Memory B cell (primary cell): Measurements from ENCODE around the gene KIF26A.
A peak's percentile ranks its signal among the peaks of the same experiment; 100 is the strongest.

Experiments
- ATAC-seq: fragments of 150-1000 bp; cut with Tn5 transposase; 2 replicates; pipeline ENCODE4 v1.10.0; 2021; ENCODE audit warnings: low read depth, mild to moderate bottlenecking, moderate library complexity
- DNase-seq, 2 donors: peaks; one replicate each; pipeline ENCODE4 v3.0.0; 2022; ENCODE audit warnings: low spot score in 2 of 2
- H3K27ac Mint-ChIP-seq: one replicate; pipeline ENCODE4 v1.8.0; 2022; ENCODE audit warnings: mild to moderate bottlenecking, moderate library complexity, mixed read lengths
- H3K27me3 Mint-ChIP-seq: one replicate; pipeline ENCODE4 v1.8.0; 2022; ENCODE audit warnings: mixed read lengths
- H3K36me3 Mint-ChIP-seq: one replicate; pipeline ENCODE4 v1.8.0; 2022; ENCODE audit warnings: mild to moderate bottlenecking, mixed read lengths
- H3K4me1 Mint-ChIP-seq: one replicate; pipeline ENCODE4 v1.8.0; 2022; ENCODE audit warnings: mixed read lengths
- H3K4me3 Mint-ChIP-seq: one replicate; pipeline ENCODE4 v1.8.0; 2022; ENCODE audit warnings: mild to moderate bottlenecking, moderate library complexity, mixed read lengths
- H3K9me3 Mint-ChIP-seq: one replicate; pipeline ENCODE4 v1.8.0; 2022; ENCODE audit warnings: mixed read lengths

Gene KIF26A

DNA sequence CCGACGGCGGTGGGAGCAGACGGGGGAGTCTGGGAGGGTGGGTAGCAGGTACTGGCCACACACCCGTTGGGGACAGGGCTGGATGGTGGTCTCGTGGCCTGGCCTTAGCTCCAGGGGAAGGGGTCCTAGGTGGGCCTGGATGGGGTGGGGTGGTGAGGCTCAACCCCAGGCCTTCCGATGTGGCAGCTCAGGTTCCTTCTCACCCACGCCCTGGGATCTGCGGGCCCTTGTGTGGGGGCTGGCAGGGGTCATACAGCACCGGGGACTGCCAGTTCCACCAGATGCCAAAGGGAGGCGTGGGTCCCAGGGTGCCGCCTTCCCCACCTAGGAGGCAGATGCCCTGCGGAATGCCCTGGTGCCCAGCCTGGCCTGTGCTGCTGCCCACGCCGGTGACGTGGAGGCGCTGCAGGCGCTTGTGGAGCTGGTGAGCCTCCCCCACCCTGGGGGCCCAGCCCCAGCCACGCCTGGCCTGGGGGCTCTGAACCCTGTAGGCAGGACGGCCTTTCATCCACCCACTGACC lies 31.9 kb upstream of the KIF26A start:
- Mint-ChIP-seq H3K36me3 (no peaks in the 10 kb centered on the region), H3K4me3 (no peak overlapping the region), H3K27me3 (peaks cover 3% of the 10 kb centered on the region), H3K4me1 (peaks cover 4% of the 10 kb centered on the region), H3K9me3 (no peaks in the 10 kb centered on the region), H3K27ac (no peak overlapping the region)
- ATAC-seq = no peak
- DNase-seq = no peak

DNA sequence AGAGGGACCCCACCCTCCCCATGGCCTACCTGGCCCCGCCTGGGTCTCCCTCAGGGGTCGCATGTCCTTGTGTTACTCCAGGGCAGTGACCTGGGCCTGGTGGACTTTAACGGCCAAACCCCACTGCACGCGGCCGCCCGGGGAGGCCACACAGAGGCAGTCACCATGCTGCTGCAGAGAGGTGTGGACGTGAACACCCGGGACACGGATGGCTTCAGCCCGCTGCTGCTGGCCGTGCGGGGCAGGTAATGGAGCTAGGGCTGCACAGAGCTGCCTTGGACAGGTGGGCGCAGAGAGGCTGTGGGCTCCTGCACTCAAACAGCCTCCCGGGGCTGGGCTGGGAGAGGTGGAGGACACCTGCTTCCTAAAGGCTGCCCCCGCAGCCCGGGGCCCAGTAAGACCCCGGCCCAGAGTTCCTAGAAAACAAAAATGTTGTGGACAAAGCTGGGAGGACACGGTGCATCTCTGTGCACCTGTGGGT lies 31.2 kb upstream of the KIF26A start:
- H3K36me3 Mint-ChIP-seq = no peaks in the 10 kb centered on the region
- no peak overlapping the region for H3K27ac Mint-ChIP-seq
- peaks cover 3% of the 10 kb centered on the region for H3K27me3 Mint-ChIP-seq
- H3K4me1 Mint-ChIP-seq = peaks cover 4% of the 10 kb centered on the region
- DNase-seq (no peak), ATAC-seq (no peak)
- no peaks in the 10 kb centered on the region for H3K9me3 Mint-ChIP-seq
- no peak overlapping the region for H3K4me3 Mint-ChIP-seq

DNA sequence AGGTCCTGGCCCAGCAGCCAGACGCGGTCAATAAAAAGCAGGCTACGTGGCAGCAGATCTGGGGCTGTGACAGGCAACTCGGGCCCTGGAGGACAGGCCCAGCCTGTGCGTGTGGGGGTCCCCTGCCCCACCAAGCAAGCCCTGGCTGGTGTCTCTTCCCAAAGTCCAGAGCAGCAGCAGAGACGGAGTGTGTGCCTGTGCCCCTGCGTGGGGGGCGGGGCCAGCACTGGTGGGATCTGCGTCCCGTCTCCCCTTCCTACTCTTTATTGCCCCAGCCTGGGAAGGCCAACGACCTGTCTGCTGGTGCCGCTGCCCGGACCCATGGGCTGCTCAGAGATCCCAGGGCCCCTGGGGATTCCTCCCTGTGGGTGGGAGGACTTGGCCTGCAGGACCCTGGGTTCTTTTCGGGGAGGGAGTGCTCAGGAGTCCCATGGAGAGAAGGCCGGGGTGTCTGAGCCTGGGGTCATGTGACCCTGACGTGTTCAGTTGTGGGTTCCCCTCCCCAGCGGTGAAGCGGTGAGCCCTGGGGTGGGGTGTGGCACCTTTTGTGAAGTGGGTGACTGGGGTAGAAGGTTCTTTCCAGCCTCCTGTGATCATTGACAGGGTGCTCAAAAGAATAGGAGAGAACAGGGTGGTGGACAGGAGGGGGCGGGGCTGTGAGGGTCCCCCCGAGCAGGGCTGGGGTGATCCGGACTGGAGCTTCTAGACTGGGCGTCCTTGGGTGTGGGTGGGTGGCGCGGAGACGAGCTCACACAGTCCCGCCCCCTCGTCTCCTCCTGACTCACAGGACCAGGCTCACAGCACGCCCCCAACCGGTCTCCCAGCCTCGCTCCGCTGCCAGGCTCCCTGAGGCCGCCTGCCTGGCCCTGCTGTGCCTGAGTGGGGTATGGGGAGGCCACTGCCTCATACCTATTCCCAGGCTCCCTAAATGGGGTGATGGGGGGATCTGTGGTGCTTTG lies 30.5 kb upstream of the KIF26A start:
- Mint-ChIP-seq H3K4me1 (peaks cover 4% of the 10 kb centered on the region), H3K27ac (no peak overlapping the region), H3K36me3 (no peaks in the 10 kb centered on the region), H3K9me3 (no peaks in the 10 kb centered on the region), H3K27me3 (peaks cover 4% of the 10 kb centered on the region), H3K4me3 (no peak overlapping the region)
- DNase-seq (no peak), ATAC-seq (peak; percentile 31)

DNA sequence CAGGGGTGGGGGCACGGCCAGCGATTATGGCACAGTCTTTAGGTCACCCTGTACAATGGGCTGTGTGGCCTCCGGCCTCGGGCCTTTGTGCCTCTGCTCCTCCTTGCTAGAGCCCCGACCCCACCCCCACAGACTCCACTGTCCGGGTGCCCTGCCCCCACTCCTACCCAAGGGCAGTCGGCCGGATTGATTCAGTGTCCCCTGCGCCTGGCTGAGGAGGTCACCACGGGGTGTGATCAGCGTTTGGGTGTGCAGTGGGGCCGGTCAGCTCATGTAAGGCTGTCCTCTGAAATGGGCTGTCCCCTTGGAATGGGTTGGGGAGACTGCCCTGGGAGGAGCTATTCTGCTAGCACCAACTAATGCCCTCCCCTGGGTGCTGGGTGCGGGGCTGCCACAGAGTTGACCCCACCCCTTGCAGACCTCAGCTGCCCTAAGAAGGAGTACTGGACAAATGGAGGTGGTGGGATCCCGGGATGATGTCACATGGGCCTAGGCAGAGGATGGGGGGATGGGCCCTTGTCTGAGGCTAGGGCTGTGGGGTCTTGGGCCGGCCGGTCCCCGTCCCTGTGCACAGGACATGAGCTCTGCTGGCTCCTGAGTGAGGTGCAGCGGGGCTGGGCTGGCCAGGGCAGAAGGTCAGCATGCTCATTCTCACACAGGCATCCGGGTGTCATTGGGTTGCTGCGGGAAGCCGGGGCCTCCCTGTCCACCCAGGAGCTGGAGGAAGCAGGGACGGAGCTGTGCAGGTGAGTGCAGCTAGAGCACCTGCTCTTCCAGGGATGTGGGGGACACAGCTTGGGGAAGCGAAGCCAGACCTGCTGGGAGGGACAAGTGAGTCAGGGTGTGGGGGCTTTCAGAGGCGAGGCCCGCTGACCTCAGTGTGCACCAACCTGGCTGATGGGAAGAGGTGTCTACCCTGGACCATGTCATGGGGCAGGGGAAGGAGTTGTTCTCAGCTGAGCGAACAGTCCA lies 29.5 kb upstream of the KIF26A start:
- no peak for ATAC-seq
- H3K27me3 Mint-ChIP-seq = peaks cover 5% of the 10 kb centered on the region

DNA sequence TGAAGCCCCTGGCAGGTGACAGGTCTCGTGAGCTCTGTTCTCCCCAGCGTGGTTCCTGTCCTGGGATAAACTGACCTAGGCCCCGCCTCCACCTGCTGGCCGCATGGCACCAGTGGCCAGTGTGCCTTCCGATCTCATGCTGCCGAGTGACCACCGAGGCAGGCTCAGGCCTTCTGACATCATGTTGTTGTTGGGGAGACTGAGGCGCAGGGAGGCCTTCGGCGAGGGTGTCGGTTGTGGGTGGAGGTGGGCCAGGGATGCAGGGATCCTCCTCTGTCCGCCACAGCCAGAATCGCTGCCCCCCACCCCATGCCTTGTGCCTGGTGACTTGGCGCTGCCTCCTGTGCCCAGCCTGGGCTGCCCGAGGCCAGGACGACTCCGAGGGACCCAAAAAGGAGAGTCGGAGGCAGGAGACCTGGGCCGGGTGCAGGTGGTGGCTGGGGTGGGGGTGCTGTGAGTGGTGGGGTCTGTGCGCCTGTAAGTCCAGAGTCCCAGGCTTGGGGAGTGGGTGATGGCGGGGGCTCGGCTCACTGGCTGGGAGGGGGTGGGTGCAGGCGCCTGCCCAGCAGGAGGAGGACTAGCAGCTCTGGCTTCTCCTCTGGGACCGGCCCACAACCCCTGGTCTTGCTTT lies 28.5 kb upstream of the KIF26A start:
- no peak for DNase-seq
- no peak for ATAC-seq
- Mint-ChIP-seq H3K27ac (no peak overlapping the region), H3K36me3 (no peaks in the 10 kb centered on the region), H3K9me3 (no peaks in the 10 kb centered on the region), H3K27me3 (peaks cover 5% of the 10 kb centered on the region), H3K4me3 (no peak overlapping the region), H3K4me1 (peaks cover 4% of the 10 kb centered on the region)

More for the DNA sequence above, 29.5 kb upstream of the KIF26A start:
- H3K36me3 Mint-ChIP-seq = no peaks in the 10 kb centered on the region
- no peak overlapping the region for H3K27ac Mint-ChIP-seq
- no peak for DNase-seq
- no peaks in the 10 kb centered on the region for H3K9me3 Mint-ChIP-seq
- peaks cover 4% of the 10 kb centered on the region for H3K4me1 Mint-ChIP-seq
- H3K4me3 Mint-ChIP-seq = no peak overlapping the region

DNA sequence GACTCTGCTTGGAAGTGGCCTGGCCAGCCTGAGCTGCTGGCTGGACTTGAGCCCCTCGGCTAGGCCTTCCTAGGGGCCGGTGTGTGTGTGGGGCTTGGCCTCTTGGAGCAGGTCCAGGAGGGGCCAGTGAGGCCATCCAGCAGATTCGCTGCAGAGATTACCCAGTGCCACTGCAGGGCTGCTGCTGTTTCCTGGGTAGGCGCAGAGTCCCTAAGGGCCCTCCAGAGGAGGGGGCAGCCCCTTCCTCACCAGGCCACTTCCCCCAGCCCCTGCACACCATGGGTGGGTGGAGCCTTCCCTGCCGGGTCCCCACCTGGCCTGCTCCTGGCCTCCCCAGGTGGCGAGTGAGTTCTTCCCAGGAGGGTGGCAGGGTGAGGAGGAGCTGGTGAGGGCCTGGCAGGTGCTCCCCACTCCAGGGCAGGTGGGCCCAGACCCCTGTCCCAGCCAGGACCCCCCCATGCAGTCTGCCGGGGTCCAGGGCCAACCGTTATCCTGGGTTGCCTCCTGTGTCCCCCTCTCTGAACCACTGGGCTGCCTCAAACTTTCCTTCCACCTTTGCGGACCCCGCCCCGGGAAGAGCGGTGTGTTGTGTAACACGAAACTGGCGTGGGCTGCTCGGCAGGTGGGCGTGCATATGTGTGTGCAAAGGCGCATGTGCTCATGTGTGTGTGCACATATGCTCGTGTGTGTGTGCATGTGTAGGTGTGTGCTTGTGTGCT lies 27.7 kb upstream of the KIF26A start:
- H3K4me1 Mint-ChIP-seq = peaks cover 4% of the 10 kb centered on the region
- no peaks in the 10 kb centered on the region for H3K36me3 Mint-ChIP-seq
- peaks cover 8% of the 10 kb centered on the region for H3K27me3 Mint-ChIP-seq
- DNase-seq = no peak
- no peak for ATAC-seq
- H3K9me3 Mint-ChIP-seq = no peaks in the 10 kb centered on the region
- H3K4me3 Mint-ChIP-seq = no peak overlapping the region
- H3K27ac Mint-ChIP-seq = no peak overlapping the region

DNA sequence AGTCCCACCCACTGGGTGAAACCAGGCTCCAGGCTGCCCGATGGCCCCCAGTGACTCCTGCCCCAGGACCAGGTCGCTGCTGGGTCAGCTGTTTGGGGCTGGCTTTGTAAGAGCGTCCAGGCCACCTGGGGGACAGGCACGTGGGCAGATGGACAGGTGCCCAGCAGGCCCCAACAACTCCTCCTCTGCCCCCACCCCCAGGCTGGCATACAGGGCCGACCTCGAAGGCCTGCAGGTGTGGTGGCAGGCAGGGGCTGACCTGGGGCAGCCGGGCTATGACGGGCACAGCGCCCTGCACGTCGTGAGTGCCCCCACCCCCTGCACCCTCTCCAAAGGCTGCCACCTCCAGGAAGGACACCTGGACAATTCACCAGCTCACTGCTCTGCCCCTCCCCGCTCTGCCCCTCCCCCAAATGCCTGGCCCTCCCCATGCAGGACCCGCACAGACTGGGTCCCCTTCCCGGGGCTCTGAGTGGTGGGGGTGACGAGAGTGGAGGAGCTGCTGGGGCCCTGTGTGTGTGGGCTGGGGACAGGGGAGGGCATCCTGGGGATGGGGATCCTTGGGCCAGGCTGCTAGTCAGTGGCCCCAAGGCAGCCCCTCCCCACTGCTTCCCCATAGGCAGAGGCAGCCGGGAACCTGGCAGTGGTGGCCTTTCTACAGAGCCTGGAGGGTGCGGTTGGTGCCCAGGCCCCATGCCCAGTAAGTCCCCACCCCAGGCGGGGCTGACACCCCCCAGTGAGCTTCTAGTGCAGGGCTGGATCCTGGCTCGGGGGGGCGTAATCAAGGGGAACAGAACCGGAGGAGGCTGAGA lies 26.9 kb upstream of the KIF26A start:
- DNase-seq = no peak
- Mint-ChIP-seq H3K36me3 (no peaks in the 10 kb centered on the region), H3K4me1 (peaks cover 4% of the 10 kb centered on the region), H3K4me3 (no peak overlapping the region), H3K9me3 (no peaks in the 10 kb centered on the region), H3K27me3 (peaks cover 11% of the 10 kb centered on the region), H3K27ac (no peak overlapping the region)
- no peak for ATAC-seq

DNA sequence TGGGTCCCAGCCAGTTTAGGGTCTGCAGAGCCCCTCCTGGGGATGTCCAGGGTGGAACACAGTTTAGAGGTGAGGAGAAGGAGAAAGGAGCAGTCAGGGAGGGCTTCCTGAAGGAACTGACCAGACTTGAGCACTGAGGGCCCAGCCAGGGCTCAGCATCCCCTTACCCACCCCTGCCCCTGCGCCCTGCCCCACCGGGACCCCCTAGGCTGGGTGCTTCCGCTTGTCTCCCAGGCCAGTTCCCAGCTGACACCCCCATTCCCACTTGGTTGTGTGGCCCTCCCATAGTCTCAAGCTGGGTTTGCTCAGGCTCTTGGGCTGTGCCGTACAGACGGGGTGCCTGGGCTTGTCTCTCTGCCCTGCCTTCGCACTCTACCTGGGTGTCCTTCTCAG lies 26.3 kb upstream of the KIF26A start:
- H3K4me1 Mint-ChIP-seq = peaks cover 4% of the 10 kb centered on the region
- H3K36me3 Mint-ChIP-seq = no peaks in the 10 kb centered on the region
- peaks cover 11% of the 10 kb centered on the region for H3K27me3 Mint-ChIP-seq
- H3K27ac Mint-ChIP-seq = no peak overlapping the region
- ATAC-seq (no peak), DNase-seq (no peak)
- no peak overlapping the region for H3K4me3 Mint-ChIP-seq
- H3K9me3 Mint-ChIP-seq = no peaks in the 10 kb centered on the region

DNA sequence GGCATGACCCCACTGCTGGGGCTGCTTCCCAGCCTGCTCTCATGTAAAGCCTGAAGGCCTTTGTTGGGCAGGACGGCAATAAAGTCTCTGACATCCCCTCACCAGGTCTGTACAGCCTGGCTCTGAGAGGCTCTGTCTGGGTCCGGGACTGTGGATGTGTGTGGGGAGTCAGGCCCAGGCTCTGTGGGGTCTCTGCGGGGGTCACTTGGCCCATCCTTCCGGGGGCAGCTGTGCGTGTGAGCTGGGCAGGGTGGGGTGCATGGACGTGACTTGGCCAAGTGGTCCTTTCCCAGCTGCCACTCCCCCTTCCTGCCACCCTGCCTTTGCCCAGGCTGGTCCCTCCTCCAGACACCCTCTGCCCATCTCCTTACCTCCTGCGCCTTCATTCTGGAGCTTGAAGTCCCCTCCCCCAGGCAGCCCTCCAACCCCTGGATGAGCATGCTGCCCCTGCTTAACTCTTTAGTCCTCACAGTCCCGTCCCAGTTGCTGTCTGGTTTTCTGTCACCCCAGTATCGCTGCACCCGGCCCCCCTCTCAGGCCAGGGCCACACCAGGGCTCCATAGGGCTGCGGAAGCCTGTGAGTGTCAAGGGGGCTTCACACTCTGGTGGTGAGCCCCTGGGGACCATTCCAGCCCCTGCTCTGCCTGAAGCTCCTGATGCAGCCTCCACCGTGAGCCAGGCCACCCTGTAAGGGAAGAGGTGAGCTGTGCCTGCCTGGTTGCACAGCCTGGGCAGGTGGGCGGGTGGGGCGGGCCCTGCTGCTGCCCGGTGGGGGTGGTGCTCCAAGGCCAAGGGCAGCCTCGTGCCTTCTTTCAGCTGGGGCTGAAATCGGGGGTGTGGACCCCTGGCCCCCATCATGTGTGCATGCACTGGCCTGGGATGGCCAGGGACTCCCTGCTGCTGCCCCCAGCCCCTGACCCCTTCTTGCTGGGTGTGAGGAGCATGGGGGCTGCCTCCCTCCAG lies 25.5 kb upstream of the KIF26A start:
- peaks cover 4% of the 10 kb centered on the region for H3K4me1 Mint-ChIP-seq
- no peaks in the 10 kb centered on the region for H3K9me3 Mint-ChIP-seq
- no peak for ATAC-seq
- H3K4me3 Mint-ChIP-seq = no peak overlapping the region
- H3K27me3 Mint-ChIP-seq = peaks cover 13% of the 10 kb centered on the region
- DNase-seq = no peak
- H3K27ac Mint-ChIP-seq = no peak overlapping the region
- no peaks in the 10 kb centered on the region for H3K36me3 Mint-ChIP-seq

DNA sequence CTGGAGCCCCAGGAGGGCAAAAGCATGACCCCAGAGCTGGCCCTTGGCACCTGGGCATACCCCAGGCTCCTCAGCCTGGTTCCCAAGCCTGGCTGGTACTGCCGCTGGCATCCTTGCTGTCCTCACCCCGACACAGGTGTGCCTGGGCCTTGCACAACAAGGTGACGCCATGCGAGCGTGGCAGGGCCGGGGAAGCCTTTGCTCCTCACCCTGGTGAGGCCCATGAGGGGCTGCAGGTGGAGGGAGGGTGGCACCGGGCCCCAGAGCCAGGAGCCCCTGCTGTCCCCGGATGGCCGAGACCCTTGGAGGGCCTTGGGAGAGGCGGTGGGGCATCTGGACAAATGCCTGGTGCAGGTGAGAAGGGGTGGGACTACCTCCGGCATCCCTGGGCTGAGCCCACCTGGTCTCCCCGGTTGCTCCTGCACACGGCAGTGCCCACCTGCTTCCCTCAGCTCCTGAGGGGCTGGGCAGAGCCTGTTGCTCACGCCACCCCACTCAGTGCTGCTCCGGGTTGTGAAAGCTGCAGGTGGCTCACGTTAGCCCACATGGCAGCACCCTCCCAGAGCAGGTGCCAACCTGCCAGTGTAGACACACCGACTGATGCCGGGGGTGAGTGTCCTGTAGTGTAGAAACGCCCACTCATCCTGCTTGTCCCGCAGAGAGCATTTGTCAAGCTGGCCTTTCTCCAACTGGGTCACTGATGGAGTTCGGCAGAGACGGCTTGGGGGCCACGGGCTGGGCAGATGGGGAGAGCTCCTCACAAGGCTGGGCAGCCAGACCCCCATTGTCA lies 24.6 kb upstream of the KIF26A start:
- Mint-ChIP-seq H3K36me3 (no peaks in the 10 kb centered on the region), H3K27ac (no peak overlapping the region), H3K27me3 (peaks cover 15% of the 10 kb centered on the region), H3K4me3 (no peak overlapping the region), H3K9me3 (no peaks in the 10 kb centered on the region), H3K4me1 (peaks cover 4% of the 10 kb centered on the region)
- DNase-seq (no peak), ATAC-seq (no peak)

DNA sequence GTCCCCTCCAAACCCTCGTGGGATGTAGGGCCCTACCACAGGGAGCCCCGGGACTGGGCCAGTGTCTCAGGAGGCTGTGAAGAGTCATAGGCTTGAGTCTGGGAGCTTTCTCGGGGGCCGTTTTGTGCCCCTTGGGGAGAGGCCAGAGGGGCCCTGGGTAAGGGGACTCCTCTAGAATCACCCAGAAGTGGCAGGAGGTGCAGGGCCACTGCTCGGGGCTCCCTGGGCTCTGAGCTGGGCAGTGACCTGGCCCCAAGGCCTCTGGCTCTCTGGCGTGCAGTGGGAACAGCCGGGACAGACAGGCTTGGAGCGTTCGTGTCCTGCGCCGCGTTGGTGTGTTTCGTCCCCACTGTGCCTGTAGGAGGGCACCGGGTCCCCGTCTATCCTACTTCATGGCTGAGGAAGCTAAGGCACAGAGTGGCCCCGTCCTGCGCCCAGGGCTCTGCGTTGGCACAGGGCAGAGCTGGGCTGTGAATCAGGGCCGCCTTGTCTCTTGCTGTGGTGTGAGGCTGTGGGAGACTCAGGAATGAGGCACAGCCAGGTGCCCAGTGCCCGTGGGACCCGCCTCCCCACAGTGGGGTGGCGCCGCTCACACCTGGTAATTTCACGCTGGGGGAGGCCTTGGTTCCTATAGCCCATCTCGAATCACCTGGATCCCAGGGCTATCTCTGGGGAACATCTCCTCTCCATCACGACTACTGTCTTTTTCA lies 23.8 kb upstream of the KIF26A start:
- H3K9me3 Mint-ChIP-seq = no peaks in the 10 kb centered on the region
- H3K27me3 Mint-ChIP-seq = peaks cover 12% of the 10 kb centered on the region
- H3K4me1 Mint-ChIP-seq = no peaks in the 10 kb centered on the region
- DNase-seq (no peak), ATAC-seq (no peak)
- H3K4me3 Mint-ChIP-seq = no peak overlapping the region
- no peak overlapping the region for H3K27ac Mint-ChIP-seq
- H3K36me3 Mint-ChIP-seq = no peaks in the 10 kb centered on the region
